ENCODE measurements around the gene GAB2.
"Not testable (repeated sequence)": the region's sequence is repeated elsewhere in the genome, so short reads cannot be mapped to it uniquely, and the experiment has no call there.

The GAB2 gene

DNA sequence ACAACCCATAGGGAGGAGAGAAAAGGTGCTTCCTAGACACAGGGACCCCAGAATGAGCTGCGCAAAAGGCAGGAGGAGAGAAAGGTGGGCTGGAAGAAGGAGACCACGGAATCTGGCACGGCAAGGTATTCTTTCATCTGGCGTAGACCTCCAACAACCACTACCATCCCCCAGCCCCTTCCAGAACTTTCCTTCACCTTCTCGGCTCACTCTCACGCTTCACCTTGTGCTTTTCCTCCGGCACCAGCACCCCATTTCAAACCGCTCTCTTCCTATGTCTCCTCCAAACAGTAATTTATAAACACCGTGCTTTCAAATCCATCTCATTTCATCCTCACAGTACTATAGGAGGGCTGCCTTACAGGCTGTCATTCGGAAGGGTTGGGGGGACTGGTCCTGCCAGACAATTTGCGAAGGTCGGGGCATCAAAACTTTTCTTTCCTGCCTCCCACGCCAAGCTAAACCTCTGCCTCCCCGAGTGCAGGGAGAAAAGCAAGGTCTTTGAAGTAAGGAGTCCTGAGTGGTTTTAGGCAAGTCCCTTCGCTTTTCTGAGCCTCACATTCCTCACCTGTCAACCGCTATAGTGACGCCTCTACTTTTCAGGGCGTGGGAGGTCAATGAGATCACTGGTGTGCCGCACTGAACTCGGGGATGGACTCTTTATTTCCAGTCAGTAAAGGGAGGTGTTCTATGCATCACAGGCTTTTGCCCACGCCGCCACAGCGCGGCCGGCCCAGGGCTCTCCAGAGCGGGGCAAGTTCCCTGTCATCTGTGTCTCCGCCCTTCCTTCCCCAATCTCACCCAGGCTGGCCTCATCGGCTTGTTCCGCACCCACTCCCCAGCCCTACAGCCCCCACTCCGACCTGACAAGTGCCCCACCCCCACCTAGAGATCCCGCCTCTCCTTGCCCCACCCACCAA lies 230.0 kb downstream of the GAB2 start:
- TF ChIP-seq, protein P1, sequence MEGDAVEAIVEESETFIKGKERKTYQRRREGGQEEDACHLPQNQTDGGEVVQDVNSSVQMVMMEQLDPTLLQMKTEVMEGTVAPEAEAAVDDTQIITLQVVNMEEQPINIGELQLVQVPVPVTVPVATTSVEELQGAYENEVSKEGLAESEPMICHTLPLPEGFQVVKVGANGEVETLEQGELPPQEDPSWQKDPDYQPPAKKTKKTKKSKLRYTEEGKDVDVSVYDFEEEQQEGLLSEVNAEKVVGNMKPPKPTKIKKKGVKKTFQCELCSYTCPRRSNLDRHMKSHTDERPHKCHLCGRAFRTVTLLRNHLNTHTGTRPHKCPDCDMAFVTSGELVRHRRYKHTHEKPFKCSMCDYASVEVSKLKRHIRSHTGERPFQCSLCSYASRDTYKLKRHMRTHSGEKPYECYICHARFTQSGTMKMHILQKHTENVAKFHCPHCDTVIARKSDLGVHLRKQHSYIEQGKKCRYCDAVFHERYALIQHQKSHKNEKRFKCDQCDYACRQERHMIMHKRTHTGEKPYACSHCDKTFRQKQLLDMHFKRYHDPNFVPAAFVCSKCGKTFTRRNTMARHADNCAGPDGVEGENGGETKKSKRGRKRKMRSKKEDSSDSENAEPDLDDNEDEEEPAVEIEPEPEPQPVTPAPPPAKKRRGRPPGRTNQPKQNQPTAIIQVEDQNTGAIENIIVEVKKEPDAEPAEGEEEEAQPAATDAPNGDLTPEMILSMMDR (IDR thresholded peaks at IDR 0.05; ENCODE audit: extremely low read depth, insufficient read depth, missing control alignments): no peak
- peak; percentile 80 for DNase-seq (ENCODE audit: low spot score)
- in situ Hi-C loops (cut with MboI; ENCODE audit: low pct_unique_long_range_greater_than_20kb, low sequenced_read_pairs, unreplicated experiment): no loop called here

DNA sequence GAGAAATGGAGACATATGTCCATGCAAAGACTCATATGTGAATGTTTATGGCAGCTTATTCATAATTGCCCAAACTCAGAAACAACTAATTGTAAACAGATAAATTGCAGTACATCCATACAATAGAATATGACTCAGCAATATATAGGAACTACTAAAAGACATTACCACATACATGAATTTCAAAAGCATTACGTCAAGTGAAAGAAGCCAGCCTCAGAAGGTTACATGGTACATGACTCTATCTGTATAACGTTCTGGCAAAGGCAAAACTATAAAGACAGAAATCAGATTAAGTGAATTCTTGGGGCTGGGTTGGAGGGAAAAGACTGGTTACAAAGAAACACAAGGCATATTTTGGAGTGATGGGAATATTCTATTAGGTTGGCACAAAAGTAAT lies 236.4 kb downstream of the GAB2 start:
- no peak for DNase-seq (ENCODE audit: low spot score)
- in situ Hi-C loops (cut with MboI; ENCODE audit: low pct_unique_long_range_greater_than_20kb, low sequenced_read_pairs, unreplicated experiment): no loop called here
- TF ChIP-seq, protein P1 (IDR thresholded peaks at IDR 0.05; ENCODE audit: extremely low read depth, insufficient read depth, missing control alignments): no peak

DNA sequence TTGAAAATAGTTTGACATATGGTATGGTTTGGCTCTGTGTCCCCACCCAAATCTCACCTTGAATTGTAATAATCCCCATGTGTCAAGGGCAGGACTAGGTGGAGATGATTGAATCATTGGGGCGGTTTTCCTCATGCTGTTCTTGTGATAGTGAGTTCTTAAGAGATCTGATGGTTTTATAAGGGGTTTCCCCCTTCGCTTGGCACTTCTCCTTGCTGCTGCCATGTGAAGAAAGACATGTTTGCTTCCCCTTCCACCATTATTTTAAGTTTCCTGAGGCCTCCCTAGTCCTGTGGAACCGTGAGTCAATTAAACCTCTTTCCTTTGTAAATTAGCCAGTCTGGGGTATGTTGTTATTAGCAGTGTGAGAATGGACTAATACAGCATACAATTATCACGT lies 236.9 kb downstream of the GAB2 start:
- TF ChIP-seq, protein P1 (IDR thresholded peaks at IDR 0.05; ENCODE audit: extremely low read depth, insufficient read depth, missing control alignments): no peak
- in situ Hi-C loops (cut with MboI; ENCODE audit: low pct_unique_long_range_greater_than_20kb, low sequenced_read_pairs, unreplicated experiment): no loop called here
- no peak for DNase-seq (ENCODE audit: low spot score)

- TF ChIP-seq, protein P1 (IDR thresholded peaks at IDR 0.05; ENCODE audit: extremely low read depth, insufficient read depth, missing control alignments): no peak
- DNase-seq (ENCODE audit: low spot score): no peak
- in situ Hi-C loops (cut with MboI; ENCODE audit: low pct_unique_long_range_greater_than_20kb, low sequenced_read_pairs, unreplicated experiment): no loop called here
These were observed 238.1 kb downstream of the GAB2 start for GRCh38 chr11:78179459-78180071.

GRCh38 chr11:78177216-78177615 lies 240.4 kb downstream of the GAB2 start:
- in situ Hi-C loops (cut with MboI; ENCODE audit: low pct_unique_long_range_greater_than_20kb, low sequenced_read_pairs, unreplicated experiment): no loop called here
- TF ChIP-seq, protein P1 (IDR thresholded peaks at IDR 0.05; ENCODE audit: extremely low read depth, insufficient read depth, missing control alignments): no peak
- DNase-seq (ENCODE audit: low spot score): no peak

GRCh38 chr11:78176605-78177141 lies 240.9 kb downstream of the GAB2 start:
- DNase-seq (ENCODE audit: low spot score): no peak
- TF ChIP-seq, protein P1 (IDR thresholded peaks at IDR 0.05; ENCODE audit: extremely low read depth, insufficient read depth, missing control alignments): no peak
- in situ Hi-C loops (cut with MboI; ENCODE audit: low pct_unique_long_range_greater_than_20kb, low sequenced_read_pairs, unreplicated experiment): no loop called here

DNA sequence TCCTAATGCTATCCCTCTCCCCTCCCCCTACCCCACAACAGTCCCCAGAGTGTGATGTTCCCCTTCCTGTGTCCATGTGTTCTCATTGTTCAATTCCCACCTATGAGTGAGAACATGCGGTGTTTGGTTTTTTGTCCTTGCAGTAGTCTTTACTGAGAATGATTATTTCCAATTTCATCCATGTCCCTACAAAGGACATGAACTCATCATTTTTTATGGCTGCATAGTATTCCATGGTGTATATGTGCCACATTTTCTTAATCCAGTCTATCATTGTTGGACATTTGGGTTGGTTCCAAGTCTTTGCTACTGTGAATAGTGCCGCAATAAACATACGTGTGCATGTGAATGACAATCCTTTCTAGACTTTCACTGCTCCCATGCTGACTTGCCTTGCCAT lies 241.8 kb downstream of the GAB2 start:
- in situ Hi-C loops (cut with MboI; ENCODE audit: low pct_unique_long_range_greater_than_20kb, low sequenced_read_pairs, unreplicated experiment): not testable (repeated sequence)

More for the DNA sequence above, 241.8 kb downstream of the GAB2 start:
- DNase-seq (ENCODE audit: low spot score): not testable (repeated sequence)

Measured in GM13977 (cell line).